ENCODE measurements around the gene TUT7.

GRCh38 chr9:86341007-86341491 is 13.2 kb downstream of the TUT7 start:
- no peak for TF ChIP-seq EP300 (IDR thresholded peaks at IDR 0.05)
- TF ChIP-seq, protein P1, sequence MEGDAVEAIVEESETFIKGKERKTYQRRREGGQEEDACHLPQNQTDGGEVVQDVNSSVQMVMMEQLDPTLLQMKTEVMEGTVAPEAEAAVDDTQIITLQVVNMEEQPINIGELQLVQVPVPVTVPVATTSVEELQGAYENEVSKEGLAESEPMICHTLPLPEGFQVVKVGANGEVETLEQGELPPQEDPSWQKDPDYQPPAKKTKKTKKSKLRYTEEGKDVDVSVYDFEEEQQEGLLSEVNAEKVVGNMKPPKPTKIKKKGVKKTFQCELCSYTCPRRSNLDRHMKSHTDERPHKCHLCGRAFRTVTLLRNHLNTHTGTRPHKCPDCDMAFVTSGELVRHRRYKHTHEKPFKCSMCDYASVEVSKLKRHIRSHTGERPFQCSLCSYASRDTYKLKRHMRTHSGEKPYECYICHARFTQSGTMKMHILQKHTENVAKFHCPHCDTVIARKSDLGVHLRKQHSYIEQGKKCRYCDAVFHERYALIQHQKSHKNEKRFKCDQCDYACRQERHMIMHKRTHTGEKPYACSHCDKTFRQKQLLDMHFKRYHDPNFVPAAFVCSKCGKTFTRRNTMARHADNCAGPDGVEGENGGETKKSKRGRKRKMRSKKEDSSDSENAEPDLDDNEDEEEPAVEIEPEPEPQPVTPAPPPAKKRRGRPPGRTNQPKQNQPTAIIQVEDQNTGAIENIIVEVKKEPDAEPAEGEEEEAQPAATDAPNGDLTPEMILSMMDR (IDR thresholded peaks at IDR 0.05) = no peak
